KMS-11 (cell line): ENCODE measurements around the gene FAM186B.

Source experiments
- H2AFZ ChIP-seq: fragments of 200-600 bp; sonication (generic); 2 replicates; pipeline ENCODE4 v1.6.1; 2016; ENCODE audit warnings: antibody characterized with exemption, mixed run types, low read depth
- H3K27ac ChIP-seq: fragments of 200-600 bp; sonication (generic); 2 replicates; pipeline ENCODE4 v1.6.1; 2016; ENCODE audit warnings: mild to moderate bottlenecking, mixed run types
- H3K27me3 ChIP-seq: fragments of 200-600 bp; sonication (generic); 2 replicates; pipeline ENCODE4 v1.6.1; 2017; ENCODE audit warnings: mild to moderate bottlenecking, low read depth, mixed run types, moderate library complexity; ENCODE audit not compliant: insufficient read depth
- H3K36me3 ChIP-seq: fragments of 200-600 bp; sonication (generic); 2 replicates; pipeline ENCODE4 v1.6.1; 2017; ENCODE audit warnings: mild to moderate bottlenecking, mixed run types; ENCODE audit not compliant: insufficient read depth
- H3K4me1 ChIP-seq: fragments of 200-600 bp; sonication (generic); 2 replicates; pipeline ENCODE4 v1.6.1; 2016; ENCODE audit warnings: mild to moderate bottlenecking, low read depth, mixed run types; ENCODE audit not compliant: poor library complexity, severe bottlenecking
- H3K4me2 ChIP-seq: fragments of 200-600 bp; sonication (generic); 2 replicates; pipeline ENCODE4 v1.7.0; 2016; ENCODE audit warnings: mild to moderate bottlenecking, mixed run types
- H3K4me3 ChIP-seq: fragments of 200-600 bp; sonication (generic); IDR thresholded peaks from 2 replicates; pipeline ENCODE4 v1.6.1; 2017; ENCODE audit warnings: low read depth, low read length, mixed read lengths; ENCODE audit not compliant: insufficient read depth
- H3K79me2 ChIP-seq: fragments of 200-600 bp; sonication (generic); 2 replicates; pipeline ENCODE4 v1.6.1; 2016; ENCODE audit warnings: low read depth, mixed run types; ENCODE audit not compliant: insufficient read depth
- H3K9ac ChIP-seq: fragments of 200-600 bp; sonication (generic); 2 replicates; pipeline ENCODE4 v1.6.1; 2016; ENCODE audit warnings: mild to moderate bottlenecking, mixed run types
- H4K20me1 ChIP-seq: fragments of 200-600 bp; sonication (generic); 2 replicates; pipeline ENCODE4 v1.6.1; 2016; ENCODE audit warnings: mild to moderate bottlenecking, mixed run types; ENCODE audit not compliant: insufficient read depth
- TF ChIP-seq, protein P1 (sequence below): fragments of 200-600 bp; sonication (generic); conservative IDR thresholded peaks from 2 replicates; pipeline ENCODE4 v1.6.1; 2017; ENCODE audit warnings: low read depth, mild to moderate bottlenecking, antibody characterized with exemption, low read length, moderate library complexity, mixed read lengths

The FAM186B gene

GRCh38 chr12:49609059-49609874 is 3.8 kb upstream of the FAM186B start:
- H3K4me3 ChIP-seq: no peak overlapping the region
- H3K4me1 ChIP-seq: no peaks in the 10 kb centered on the region
- H3K27me3 ChIP-seq: no peaks in the 10 kb centered on the region
- H3K9ac ChIP-seq: no peak overlapping the region
- TF ChIP-seq, protein P1, sequence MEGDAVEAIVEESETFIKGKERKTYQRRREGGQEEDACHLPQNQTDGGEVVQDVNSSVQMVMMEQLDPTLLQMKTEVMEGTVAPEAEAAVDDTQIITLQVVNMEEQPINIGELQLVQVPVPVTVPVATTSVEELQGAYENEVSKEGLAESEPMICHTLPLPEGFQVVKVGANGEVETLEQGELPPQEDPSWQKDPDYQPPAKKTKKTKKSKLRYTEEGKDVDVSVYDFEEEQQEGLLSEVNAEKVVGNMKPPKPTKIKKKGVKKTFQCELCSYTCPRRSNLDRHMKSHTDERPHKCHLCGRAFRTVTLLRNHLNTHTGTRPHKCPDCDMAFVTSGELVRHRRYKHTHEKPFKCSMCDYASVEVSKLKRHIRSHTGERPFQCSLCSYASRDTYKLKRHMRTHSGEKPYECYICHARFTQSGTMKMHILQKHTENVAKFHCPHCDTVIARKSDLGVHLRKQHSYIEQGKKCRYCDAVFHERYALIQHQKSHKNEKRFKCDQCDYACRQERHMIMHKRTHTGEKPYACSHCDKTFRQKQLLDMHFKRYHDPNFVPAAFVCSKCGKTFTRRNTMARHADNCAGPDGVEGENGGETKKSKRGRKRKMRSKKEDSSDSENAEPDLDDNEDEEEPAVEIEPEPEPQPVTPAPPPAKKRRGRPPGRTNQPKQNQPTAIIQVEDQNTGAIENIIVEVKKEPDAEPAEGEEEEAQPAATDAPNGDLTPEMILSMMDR: peak; percentile 32; the same call in 1 of the 2 replicates
- no peaks in the 10 kb centered on the region for H4K20me1 ChIP-seq
- H3K4me2 ChIP-seq: no peak overlapping the region
- no peak overlapping the region for H2AFZ ChIP-seq
- no peak overlapping the region for H3K27ac ChIP-seq
- H3K36me3 ChIP-seq: no peaks in the 10 kb centered on the region
- no peaks in the 10 kb centered on the region for H3K79me2 ChIP-seq

DNA sequence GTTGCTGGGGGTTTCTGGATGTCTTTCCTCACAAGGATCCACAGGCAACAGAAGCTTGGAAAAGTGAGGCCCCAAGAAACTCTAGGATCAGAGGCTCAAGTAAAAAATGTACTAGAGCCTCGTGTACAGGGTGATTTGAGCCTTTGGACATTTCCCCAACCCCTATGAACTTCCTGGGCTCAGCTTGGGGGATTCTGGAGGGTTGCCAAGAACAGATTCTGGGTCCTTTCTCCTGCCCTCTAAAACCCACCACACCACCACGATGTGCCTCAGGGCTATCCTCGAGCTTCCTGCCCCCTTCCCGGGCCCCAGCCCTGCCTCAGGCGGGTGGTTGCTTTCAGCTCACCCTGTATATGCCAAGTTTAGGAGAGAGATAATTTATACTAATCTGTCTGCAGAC is 583 bp downstream of the FAM186B start:
- Histone ChIP-seq H3K4me2 (no peak overlapping the region), H3K27me3 (no peaks in the 10 kb centered on the region), H4K20me1 (no peaks in the 10 kb centered on the region), H3K27ac (no peak overlapping the region), H3K9ac (no peak overlapping the region), H3K4me3 (no peak overlapping the region), H2AFZ (no peak overlapping the region), H3K36me3 (no peaks in the 10 kb centered on the region), H3K4me1 (no peaks in the 10 kb centered on the region), H3K79me2 (no peaks in the 10 kb centered on the region)
- TF ChIP-seq, protein P1: no peak

DNA sequence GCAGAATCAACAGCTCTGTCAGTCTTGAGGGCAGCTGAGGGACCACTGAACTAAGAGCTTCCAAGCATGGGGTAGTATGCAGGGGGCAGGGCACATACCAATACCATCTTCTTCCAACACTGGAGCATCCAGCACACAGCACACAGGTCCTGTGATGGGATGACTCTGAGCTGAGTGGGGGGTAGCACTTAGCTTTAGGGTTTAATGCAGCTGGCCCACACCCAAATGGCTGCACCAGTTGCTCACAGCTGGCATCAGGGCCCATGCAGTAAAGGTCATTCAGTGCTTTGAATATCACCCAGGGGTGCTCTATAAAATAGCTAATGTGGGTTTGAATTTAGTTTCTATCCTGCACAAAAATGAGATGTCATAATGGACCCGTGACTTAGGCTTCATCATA is 1.7 kb downstream of the FAM186B start:
- H3K4me3 ChIP-seq: no peak overlapping the region
- no peaks in the 10 kb centered on the region for H3K36me3 ChIP-seq
- no peaks in the 10 kb centered on the region for H3K79me2 ChIP-seq
- no peak overlapping the region for H3K9ac ChIP-seq
- no peaks in the 10 kb centered on the region for H4K20me1 ChIP-seq
- no peaks in the 10 kb centered on the region for H3K27me3 ChIP-seq
- H3K27ac ChIP-seq: no peak overlapping the region
- H3K4me1 ChIP-seq: no peaks in the 10 kb centered on the region
- no peak overlapping the region for H3K4me2 ChIP-seq
- H2AFZ ChIP-seq: no peak overlapping the region
- TF ChIP-seq, protein P1: no peak

- TF ChIP-seq, protein P1: no peak
These were observed 5.5 kb downstream of the FAM186B start for GRCh38 chr12:49599961-49600360.

More at GRCh38 chr12:49599961-49600360, 5.5 kb downstream of the FAM186B start:
- no peak overlapping the region for H2AFZ ChIP-seq
- no peak overlapping the region for H3K9ac ChIP-seq
- no peaks in the 10 kb centered on the region for H3K36me3 ChIP-seq
- no peak overlapping the region for H3K4me3 ChIP-seq
- no peak overlapping the region for H3K4me2 ChIP-seq
- H3K27ac ChIP-seq: no peak overlapping the region
- no peaks in the 10 kb centered on the region for H4K20me1 ChIP-seq
- no peaks in the 10 kb centered on the region for H3K4me1 ChIP-seq
- no peaks in the 10 kb centered on the region for H3K79me2 ChIP-seq
- no peaks in the 10 kb centered on the region for H3K27me3 ChIP-seq
